Thoracic aorta (tissue), 2 donors: ENCODE measurements around the gene NOG. TPM values are rescaled to one million over a fixed set of nuclear protein-coding genes. Genes with fewer than 3 reads are reported as not detected.

ENCODE experiments used
- ATAC-seq: fragments of 150-250 bp; one replicate; pipeline ENCODE4 v1.8.0; 2017; ENCODE audit warnings: low read depth; ENCODE audit not compliant: insufficient number of reproducible peaks, low FRiP score
- DNase-seq: peaks from one replicate; pipeline ENCODE4 v3.0.0-alpha.2; 2020; ENCODE audit warnings: low spot score
- H3K27ac ChIP-seq, 2 donors: fragments of 200-600 bp; sonication (generic); 1 replicate in 1 of 2; 2 replicates in 1 of 2; pipeline ENCODE4 v1.5.1; 2016; ENCODE audit warnings: mild to moderate bottlenecking in 2 of 2, moderate library complexity in 2 of 2
- H3K27me3 ChIP-seq: fragments of 200-600 bp; sonication (generic); replicated peaks from 2 replicates; pipeline ENCODE4 v1.6.0; 2016; ENCODE audit warnings: mild to moderate bottlenecking; ENCODE audit not compliant: insufficient read depth
- H3K36me3 ChIP-seq: fragments of 200-600 bp; sonication (generic); one replicate; pipeline ENCODE4 v1.5.1; 2016
- H3K4me1 ChIP-seq, 2 donors: fragments of 200-600 bp; sonication (generic); 1 replicate in 1 of 2; 2 replicates in 1 of 2; pipeline versions ENCODE4 v1.5.1 to v1.6.0; 2016; ENCODE audit warnings: low read depth in 2 of 2, mild to moderate bottlenecking in 1 of 2; ENCODE audit not compliant: control insufficient read depth in 1 of 2
- H3K4me3 ChIP-seq: fragments of 200-600 bp; sonication (generic); 2 replicates; pipeline ENCODE4 v1.5.1; 2016; ENCODE audit warnings: mild to moderate bottlenecking
- H3K9me3 ChIP-seq: fragments of 200-600 bp; sonication (generic); 2 replicates; pipeline ENCODE4 v1.5.1; 2016
- CTCF ChIP-seq: fragments of 200-600 bp; sonication (generic); IDR thresholded peaks from one replicate; pipeline ENCODE4 v1.5.1; 2019; ENCODE audit warnings: antibody characterized with exemption
- total RNA-seq, 2 donors: library from RNA; depleted of rRNA; stranded (reverse); fragments of >200 nt; gene quantifications; one replicate each; pipeline versions ENCODE4 v1.1.0 to v1.2.3, GENCODE V29; 2016

NOG gene
- total RNA-seq, 2 donors from 2014 or later: 0.81 to 2.3 TPM

GRCh38 chr17:56639517-56639916, 46.0 kb downstream of the NOG start:
- TF ChIP-seq CTCF: no peak
- no peak for DNase-seq
- H3K27ac ChIP-seq: no peak overlapping the region
- no peak for ATAC-seq
- H3K9me3 ChIP-seq: no peaks in the 10 kb centered on the region
- no peaks in the 10 kb centered on the region for H3K36me3 ChIP-seq
- H3K4me1 ChIP-seq: no peaks in the 10 kb centered on the region
- H3K4me3 ChIP-seq: no peak overlapping the region
- no peaks in the 10 kb centered on the region for H3K27me3 ChIP-seq

GRCh38 chr17:56640116-56640515, 46.6 kb downstream of the NOG start:
- no peaks in the 10 kb centered on the region for H3K9me3 ChIP-seq
- no peak overlapping the region for H3K4me3 ChIP-seq

GRCh38 chr17:56641373-56641772, 47.9 kb downstream of the NOG start:
- DNase-seq: no peak
- no peaks in the 10 kb centered on the region for H3K4me1 ChIP-seq
- no peak for TF ChIP-seq CTCF
- no peaks in the 10 kb centered on the region for H3K36me3 ChIP-seq
- no peaks in the 10 kb centered on the region for H3K27me3 ChIP-seq
- no peak for ATAC-seq
- no peak overlapping the region for H3K4me3 ChIP-seq
- no peak overlapping the region for H3K27ac ChIP-seq
- H3K9me3 ChIP-seq: no peaks in the 10 kb centered on the region

More at GRCh38 chr17:56640116-56640515, 46.6 kb downstream of the NOG start:
- H3K27me3 ChIP-seq: no peaks in the 10 kb centered on the region
- DNase-seq (no peak), ATAC-seq (no peak)
- no peaks in the 10 kb centered on the region for H3K4me1 ChIP-seq
- TF ChIP-seq CTCF: no peak
- H3K36me3 ChIP-seq: no peaks in the 10 kb centered on the region
- H3K27ac ChIP-seq: no peak overlapping the region

- no peak for TF ChIP-seq CTCF
- Histone ChIP-seq H3K27me3 (no peaks in the 10 kb centered on the region), H3K9me3 (no peaks in the 10 kb centered on the region), H3K27ac (no peak overlapping the region), H3K4me1 (no peaks in the 10 kb centered on the region), H3K4me3 (no peak overlapping the region), H3K36me3 (no peaks in the 10 kb centered on the region)
- no peak for DNase-seq
- ATAC-seq: no peak
Observed at GRCh38 chr17:56641894-56642293, 48.4 kb downstream of the NOG start.

- no peak for DNase-seq
- H3K36me3 ChIP-seq: no peaks in the 10 kb centered on the region
- no peak overlapping the region for H3K4me3 ChIP-seq
- H3K27ac ChIP-seq: no peak overlapping the region
- H3K4me1 ChIP-seq: no peaks in the 10 kb centered on the region
- no peak for TF ChIP-seq CTCF
- H3K9me3 ChIP-seq: no peaks in the 10 kb centered on the region
- no peaks in the 10 kb centered on the region for H3K27me3 ChIP-seq
- no peak for ATAC-seq
Observed at GRCh38 chr17:56642424-56642823, 48.9 kb downstream of the NOG start.

Other genes starting within 250 kb of the NOG start
- 1 to 10 TPM; 1.3 to 2.4 TPM for gene C17orf67, start 240.2 kb downstream of the NOG start, total RNA-seq
- gene DGKE, start 240.5 kb downstream of the NOG start, total RNA-seq: 1 to 10 TPM; 8.7 to 9.9 TPM